ENCODE data around the gene FBLN5.

FBLN5 gene, protein sequence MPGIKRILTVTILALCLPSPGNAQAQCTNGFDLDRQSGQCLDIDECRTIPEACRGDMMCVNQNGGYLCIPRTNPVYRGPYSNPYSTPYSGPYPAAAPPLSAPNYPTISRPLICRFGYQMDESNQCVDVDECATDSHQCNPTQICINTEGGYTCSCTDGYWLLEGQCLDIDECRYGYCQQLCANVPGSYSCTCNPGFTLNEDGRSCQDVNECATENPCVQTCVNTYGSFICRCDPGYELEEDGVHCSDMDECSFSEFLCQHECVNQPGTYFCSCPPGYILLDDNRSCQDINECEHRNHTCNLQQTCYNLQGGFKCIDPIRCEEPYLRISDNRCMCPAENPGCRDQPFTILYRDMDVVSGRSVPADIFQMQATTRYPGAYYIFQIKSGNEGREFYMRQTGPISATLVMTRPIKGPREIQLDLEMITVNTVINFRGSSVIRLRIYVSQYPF

GRCh38 chr14:91947475-91948184 is at the start of gene FBLN5:
FBLN5 (minus strand) TSS chr14:91947694; CDS start chr14:91947229, 465 bp downstream.
- DNase-seq, result peak; percentile 6

- no peak for DNase-seq
Measured at GRCh38 chr14:91996948-91997371, 49.5 kb upstream of the FBLN5 start.

- no peak for DNase-seq
Measured at GRCh38 chr14:91987192-91987591, 39.7 kb upstream of the FBLN5 start.

DNA sequence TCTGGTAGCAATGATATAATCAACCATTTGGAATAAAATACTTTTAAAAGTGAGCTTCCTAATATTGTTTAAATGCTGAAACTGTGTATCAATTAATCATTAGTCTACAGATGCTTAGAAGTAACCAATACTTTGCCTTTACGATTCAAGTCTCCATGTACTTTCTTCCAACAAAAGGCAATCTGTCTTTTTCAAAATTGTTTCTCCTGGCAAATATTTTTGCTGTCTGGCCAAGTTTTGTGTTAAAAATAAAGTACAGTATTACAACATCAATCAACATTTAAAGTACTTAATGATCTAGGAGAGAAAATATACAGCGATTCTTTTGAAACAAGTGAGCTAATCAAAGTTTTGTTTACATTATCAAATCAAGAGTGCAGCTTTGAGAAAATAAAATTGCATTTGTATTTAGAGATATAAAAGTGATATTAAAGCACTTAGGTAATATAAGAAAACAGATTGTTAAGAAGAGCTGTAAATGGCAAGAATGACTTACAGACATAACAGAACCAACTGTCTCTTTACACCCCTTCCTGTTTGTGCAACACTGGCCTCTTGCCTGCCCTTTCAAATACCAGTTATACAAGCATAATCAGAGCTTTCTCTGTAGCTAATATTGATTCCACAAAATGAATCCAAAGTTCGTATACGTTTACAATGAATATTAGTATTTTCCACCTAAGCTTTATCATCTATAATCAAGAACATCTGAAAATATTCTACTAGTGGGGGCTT is 38.2 kb upstream of the FBLN5 start:
- DNase-seq, result no peak

GRCh38 chr14:91985008-91985407 is 37.5 kb upstream of the FBLN5 start:
- no peak for DNase-seq

DNA sequence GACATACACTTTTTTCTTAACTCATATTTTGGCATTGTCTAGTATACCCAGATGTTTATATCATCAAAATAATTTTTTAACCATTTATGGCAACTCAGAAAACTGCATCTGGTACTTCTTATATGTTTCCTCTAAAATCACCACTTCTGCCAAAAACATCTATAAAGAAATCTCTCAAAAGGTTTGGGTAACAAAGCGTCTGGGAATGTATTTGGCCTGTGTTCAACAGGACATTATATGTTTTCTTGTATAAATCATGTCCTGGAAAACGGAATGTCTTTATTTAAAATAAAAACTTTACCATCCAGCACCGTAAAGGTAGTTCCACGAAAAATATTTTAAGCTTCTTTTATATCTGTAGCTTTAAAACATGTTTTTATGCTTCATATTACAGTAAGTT is 36.1 kb upstream of the FBLN5 start:
- no peak for DNase-seq

- no peak for DNase-seq
Measured at GRCh38 chr14:91980157-91980556, 32.7 kb upstream of the FBLN5 start.

DNA sequence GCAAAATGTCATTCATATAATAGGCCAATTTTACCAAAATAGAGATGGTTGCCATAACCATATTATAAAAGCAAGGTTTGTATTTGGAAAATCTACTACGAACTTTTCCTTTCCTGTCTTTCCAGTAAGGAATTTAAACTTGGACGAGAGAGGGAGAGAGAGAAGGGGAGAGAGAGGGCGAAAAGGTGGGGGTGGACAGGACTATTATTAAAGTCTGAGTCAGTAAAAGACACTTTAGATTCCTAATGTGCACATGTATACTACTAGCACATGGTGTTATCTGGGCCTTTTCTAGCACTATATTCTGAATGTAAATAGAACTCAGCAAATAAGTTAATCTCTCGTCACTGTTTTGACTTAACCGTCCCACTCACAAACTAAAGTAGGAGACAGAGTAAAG is 30.4 kb upstream of the FBLN5 start:
- DNase-seq, result no peak

DNA sequence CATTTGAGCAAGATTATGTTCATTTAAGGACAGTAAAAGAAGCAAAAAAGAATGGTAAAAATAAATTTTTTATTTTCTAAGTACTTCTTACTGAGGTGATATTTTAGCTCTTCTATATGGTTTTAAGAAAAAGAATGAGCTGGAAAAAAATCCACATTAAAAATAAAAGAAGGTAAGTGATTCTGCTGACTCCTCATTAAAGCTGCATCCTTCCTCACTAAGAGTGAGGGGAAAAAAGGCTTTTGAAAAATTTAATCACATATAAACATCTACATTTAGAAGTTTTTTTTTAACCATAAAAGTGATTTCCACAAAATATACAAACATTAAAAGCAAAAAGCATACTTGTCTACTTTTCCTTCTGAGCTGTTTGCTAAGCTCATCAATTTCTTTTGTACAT is 28.3 kb upstream of the FBLN5 start:
- DNase-seq, result no peak

- no peak for DNase-seq
Measured at GRCh38 chr14:91971188-91971778, 23.8 kb upstream of the FBLN5 start.

GRCh38 chr14:91968280-91968679 is 20.8 kb upstream of the FBLN5 start:
- DNase-seq, result peak; percentile 18

- DNase-seq, result no peak
Measured at GRCh38 chr14:91964724-91965123, 17.2 kb upstream of the FBLN5 start.

GRCh38 chr14:91964011-91964410 is 16.5 kb upstream of the FBLN5 start:
- no peak for DNase-seq

DNA sequence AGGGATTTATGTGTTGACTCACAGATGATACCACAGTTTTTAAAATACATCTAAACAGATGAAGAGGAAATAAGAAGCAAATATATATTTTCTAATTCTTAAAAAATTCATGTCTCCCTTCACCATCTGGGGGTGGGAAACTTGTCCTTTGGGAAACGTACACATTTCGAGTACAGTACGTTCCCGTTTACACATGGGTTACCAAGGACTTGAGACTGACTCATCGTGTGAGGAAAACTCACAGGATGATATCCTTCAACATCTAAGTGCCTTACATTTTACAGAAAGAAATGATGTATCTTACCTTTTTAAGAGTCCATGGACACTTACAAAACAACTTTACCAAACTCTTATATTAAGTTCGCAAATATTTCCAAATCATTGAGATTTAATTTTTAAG is 16.0 kb upstream of the FBLN5 start:
- no peak for DNase-seq

DNA sequence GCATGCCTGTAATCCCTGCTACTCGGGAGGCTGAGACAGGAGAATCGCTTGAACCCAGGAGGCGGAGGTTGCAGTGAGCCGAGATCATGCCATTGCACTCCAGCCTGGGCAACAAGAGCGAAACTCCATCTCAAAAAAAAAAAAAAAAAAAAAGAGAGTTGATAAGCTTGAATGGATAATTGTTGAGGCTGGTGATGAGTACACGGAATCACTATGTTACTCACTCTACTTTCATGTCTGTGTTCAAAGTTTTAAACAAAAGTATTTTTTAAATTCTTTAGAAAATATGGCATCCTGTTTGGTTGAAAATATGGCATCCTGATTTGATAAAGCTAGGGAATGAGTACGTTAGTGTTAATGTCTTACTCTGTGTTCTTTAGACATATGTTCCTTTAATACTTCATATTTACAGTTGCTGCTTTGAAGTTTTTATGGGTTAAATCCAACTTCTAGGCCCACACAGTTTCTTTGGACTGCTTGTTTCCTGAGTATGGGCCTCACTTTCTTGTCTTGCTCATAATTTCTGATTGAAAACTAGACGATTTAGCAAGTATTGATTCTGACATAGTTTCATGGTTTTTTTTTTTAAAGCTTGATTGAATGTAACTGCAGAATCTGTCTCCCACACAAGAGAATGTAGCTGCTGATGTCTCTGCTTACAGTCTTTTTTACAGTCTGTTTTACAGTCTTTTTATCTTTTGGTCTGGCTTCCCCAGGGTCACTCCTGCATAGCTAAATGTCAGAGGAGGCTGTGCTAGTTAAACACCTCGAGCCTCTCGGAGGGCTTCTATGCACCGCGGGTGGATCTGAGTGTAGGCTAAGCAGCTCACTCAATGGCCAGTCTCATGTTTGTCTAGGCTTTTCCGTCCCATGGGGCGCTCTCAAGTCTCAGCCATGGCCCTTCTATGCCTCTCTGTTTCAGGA is 14.1 kb upstream of the FBLN5 start:
- DNase-seq, result no peak

- no peak for DNase-seq
Measured at GRCh38 chr14:91957876-91958313, 10.4 kb upstream of the FBLN5 start.

DNA sequence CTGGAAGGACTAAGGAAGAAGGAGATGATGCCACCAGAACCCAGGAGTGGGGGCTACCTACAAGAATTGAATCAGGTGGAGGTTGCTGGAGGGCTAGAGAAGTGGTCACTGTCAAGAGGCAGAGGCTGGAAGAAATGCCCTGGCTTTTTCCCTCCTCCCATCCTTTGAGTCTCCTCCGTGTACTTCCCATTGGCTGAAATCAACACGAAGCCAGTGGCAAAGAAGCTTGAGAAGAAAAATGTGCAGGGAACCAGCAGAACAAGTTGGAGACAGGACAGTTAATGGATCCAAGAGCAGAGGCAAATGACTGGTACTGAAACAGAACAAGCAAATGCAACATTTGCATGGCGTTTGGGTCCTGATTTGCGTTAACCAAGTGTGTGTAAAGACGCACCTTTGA is 9.1 kb upstream of the FBLN5 start:
- no peak for DNase-seq

- no peak for DNase-seq
Measured at GRCh38 chr14:91955168-91955567, 7.7 kb upstream of the FBLN5 start.

DNA sequence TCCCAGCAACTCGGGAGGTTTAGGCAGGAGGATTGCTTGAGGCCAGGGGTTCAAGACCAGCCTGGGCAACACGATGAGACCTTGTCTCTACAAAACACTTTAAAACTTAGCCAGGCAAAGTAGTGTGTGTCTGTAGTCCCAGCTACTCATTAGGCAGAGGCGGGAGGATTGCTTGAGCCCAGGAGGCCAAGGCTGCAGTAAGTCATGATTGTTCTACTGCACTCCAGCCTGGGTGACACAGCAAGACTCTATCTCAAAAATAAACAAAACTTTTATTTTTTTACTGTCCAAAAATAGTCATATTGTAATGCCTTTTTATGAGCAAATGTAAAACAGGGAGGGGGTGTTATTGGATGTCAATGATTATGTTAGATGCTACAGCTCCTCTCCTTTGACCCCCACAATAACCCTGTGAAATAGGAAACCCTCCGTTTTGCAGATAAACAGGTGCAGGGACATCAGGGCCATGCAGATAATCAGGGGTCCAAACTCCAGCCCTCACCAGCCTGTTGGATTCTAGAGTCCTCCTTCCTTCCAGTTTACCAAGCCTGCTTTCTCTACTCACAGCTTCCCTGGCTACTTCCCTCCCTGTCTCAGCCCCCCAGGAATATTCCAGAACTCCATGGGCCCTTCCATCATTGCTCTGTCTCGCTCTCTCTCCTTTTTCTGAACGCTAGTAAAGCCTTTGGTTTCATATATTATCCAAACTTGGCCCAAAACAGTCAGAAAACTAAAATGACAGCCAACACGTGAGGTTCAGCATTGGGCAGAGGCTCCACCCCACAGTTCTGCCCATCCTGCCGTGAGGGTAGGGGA is 5.9 kb upstream of the FBLN5 start:
- DNase-seq, result no peak

DNA sequence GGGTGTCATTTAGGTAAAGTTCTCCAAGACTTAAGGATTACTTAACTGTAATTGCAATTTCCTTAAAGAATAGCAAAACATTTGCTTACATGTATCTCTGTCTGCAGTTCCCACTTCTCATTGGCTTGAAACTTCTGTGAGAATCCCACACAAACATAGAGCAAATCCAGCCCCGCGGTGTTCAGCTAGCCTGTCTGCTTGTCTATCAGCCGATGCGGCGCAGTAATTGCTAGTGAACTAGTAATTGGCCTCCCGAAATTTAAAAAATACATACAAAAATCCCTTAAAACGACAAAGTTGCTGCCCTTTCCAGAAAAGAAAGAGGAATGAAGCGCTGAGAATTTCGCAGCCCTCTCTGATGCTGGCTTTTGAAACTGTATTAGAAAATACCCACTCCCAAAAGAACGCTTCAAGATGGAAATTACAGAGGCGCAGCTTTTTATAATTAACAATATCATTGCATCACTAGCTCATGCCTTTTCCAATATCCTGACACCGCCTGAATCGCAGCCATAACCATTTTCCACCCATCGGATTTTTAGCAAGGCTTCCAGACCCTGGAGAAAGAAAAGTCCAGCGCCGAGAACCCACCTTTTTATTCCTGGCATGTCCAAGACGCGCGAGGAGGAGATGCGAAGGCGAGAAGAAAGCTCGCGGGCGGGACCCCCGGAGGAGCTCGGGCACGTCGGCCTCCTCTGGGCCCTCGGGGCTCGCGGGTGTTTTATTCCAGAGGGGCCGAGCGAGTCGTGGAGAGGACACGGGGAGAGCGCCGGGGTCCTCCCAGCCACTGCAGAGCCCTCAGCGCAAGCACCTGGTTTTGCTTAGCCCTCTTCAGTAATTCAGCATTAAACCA is 646 bp downstream of the FBLN5 start:
- DNase-seq, result no peak

Measured in activated CD4-positive, alpha-beta T cell treated with anti-CD3 and anti-CD28 coated beads, Interleukin-2, amount 50 U/mL, for 1 hour (primary cell).